GM19397 (cell line): Measurements from ENCODE around the gene RETREG1.

Experiments used
- ATAC-seq: cut with Tn5 transposase; IDR thresholded peaks from one replicate; pipeline ENCODE4 v1.9.1; 2021; ENCODE audit warnings: mild to moderate bottlenecking, moderate library complexity; ENCODE audit not compliant: unreplicated experiment

Gene RETREG1

GRCh38 chr5:16531063-16531648, 85.6 kb downstream of the RETREG1 start:
- ATAC-seq, result no peak

- ATAC-seq, result no peak
Measured at GRCh38 chr5:16529306-16529705, 87.5 kb downstream of the RETREG1 start.

GRCh38 chr5:16528382-16529110, 88.3 kb downstream of the RETREG1 start:
- no peak for ATAC-seq

GRCh38 chr5:16525651-16526050, 91.1 kb downstream of the RETREG1 start:
- no peak for ATAC-seq

DNA sequence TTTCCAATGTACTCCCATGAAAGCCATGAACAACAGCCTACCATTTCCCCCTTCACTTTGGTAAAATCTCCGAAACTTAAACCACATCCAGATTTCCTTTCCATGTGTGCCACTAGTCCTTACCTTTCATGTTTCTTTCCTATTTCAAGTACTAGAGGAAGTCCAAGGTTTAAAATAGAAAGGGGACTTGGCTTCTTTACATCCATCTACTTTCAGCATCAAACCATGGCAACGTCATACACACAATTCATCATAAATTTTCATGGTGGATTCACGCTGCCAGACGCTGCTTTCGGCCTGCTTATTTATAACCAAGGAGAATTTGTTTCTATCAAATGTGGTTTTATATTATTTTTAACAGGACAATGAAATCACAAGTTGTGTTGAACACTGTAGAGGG, 92.5 kb downstream of the RETREG1 start:
- no peak for ATAC-seq

DNA sequence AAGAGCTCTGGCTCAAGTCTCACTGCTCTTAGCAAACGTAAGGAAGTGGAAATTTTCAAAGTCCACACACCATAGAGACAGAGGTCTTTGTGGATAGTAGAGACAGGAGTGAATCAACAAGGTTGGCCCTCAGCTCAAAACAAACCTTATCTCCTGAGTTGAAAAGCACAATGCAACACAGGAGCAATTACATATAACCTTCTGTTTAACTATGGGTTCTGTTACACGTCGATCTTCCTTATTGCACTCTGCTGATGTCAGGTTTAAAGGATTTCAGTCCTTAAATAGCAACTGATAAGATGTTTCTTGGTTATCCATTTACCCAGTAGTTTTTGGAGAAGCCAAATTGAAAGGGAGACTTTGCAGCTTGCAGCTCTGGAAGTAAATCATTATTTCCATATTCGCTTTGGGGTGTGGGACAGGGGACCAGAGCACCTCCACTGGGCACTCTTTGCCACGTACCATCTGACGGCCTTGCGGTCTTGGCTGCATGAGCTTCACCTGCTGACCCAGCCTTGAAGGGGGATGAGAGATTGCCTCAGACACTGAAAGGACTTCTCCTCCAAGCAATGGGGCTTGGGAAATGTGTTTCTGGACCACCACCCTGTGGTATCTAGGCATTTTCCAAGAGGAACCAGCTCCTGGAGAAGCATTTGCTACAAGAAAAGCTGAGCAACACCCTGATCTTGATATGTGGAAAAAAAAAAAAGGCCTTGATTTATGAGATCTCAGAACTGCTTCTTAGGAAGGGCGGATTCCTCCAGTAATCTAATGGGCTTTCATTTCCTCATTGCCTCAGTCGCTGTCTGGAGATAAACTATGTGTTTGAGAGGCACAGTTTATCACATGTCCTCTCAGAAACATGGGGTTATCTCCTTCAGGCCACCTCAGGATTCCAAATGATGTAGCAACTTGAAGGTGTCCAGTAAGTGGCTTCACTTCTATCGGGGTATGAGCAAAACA, 95.0 kb downstream of the RETREG1 start:
- no peak for ATAC-seq

GRCh38 chr5:16520841-16521240, 96.0 kb downstream of the RETREG1 start:
- ATAC-seq, result no peak

DNA sequence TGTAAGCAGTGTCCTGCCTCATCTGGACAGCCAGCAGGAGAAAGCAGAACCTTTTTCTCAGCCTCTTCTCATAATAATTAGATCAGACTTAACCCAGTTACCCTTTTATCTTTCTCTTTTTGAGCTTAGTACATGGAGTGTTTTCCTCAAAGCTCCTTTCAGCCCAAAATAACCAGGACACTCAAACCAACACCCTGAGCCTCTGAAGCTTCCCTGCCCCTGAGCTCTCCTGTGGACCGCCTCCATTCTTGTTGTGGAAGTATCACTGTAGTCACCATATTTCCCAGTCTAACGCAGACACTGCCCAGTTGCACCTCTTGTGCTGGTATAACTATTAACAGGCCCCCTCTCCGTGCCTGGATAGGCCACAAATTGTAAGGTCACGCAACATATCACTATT, 97.4 kb downstream of the RETREG1 start:
- no peak for ATAC-seq

DNA sequence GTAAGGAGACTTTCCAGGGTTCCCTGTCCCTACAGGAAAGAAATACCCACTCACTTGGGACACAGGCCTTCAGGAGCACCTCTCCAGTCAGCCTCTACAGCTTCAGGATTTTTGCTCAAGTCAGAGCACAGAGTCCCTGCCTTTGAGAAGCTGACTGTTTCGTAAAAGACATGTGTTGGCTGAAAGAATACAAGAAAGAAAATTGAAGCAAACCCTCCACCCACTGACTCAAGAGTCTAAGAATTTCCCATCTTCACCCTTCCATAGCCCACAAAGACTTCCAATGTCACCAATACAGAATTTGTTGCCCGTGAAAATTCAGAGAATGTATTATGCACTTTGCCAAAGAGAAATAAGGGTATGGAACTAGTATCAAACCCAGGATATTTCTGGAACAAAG, 98.2 kb downstream of the RETREG1 start:
- ATAC-seq, result no peak

DNA sequence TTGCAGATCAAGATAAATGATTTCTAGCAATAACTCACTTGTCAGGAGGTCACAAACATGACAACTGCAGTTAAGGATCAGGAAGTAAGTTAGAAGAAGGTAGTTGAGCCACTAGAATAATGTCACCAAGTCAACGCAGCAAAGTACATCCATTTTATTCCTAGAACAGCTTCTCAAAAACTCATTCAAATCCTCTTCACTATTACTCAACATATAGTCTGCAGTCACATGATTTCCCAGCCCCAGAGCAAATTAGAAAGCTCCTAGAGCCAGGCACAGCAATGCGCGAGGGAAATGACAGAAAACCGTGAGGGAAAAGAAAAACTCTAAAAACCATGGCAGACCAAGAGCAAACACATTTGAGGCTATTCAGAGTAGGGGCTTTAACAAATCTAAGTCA, 101.3 kb downstream of the RETREG1 start:
- no peak for ATAC-seq

DNA sequence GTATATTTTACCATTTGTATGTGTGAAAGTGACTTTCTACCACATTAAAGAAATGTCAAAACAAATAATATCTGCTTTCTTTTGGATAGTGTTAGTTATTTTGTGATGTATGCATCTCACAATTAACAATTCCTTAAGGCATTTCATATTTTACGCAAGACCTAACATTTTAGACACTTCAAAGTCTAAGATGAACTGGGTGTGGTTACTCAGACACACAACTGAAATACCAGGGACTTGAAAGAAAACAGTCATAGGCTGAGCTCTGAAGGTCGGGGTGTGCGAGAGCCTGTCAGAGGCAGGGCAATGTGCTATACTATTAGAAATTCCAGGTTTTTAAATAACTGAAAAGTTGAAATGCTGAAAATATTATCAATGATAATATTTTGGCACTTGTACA, 106.7 kb downstream of the RETREG1 start:
- no peak for ATAC-seq

DNA sequence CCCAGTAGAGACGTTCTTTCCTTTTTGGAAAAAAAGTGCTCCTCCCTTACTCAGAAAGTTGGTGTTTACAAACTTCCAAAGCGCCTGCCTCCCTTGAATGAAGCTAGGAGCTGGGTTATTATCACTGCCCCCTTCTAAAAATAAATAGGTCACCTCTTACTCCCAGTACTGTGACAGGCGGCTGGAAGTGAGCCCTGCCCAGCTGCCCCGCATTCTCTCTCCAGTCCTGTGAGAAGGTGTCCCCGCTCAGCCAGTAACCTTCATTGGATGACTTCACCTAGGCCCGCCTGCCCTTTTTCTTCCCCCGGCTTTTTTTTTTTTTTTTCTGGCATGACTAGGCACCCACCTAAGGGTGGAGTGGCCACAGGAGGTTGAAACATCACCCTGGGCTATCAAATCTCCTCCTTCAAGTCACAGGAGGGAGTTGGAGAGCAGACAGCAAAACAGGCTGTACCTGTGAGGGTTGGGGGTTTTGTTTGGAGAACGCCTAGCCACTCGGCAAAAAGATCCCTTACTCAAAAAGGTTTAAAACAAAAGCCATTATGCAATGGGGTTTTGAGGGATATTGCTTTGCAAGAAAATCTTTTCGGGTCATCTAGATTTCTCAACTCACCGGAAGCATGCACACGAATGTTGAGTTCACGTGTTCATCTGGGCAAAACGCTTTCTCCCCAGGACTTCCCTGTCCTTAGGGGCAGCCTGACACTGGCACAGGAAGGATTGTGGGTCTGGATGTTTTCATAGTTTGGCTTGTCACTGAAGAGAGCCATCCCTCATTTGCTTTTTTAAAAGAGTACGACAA, 107.9 kb downstream of the RETREG1 start:
- ATAC-seq, result no peak

DNA sequence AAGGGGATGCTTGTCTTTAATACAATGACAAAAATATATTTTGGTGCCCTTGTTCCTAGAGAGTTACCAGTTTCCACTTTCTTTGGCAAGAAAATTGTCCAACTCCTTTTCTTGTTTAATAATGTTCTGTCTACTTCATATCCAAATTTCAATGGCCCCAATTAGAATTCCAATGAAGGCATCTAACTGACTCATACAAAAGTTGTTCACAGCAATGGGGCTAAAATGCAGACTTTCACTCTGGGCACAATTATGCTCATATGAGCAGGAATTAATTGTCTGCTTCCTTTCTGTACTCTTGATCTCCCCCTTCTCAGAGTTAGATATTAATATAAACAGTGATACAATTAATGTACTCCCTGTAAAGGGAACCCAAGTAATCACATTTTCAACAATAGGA, 109.1 kb downstream of the RETREG1 start:
- no peak for ATAC-seq

DNA sequence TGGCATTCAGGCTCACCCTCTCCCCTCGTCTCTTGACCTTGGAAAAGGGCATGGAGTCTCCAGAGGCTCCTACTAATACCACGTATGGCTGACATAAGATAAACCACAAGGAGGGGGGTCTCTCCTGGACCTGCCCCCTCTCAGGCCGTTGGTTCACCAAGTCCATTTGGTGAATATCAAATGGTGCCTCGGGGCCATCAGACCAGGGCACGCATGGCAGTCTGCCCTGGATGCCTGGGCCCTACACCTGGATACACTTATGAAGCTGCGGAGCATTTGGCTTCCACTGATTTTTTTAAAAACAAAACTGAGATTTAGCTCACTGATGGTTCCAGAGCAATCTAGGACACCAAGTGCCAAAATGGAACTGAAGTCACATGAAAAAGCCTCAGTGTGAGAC, 110.9 kb downstream of the RETREG1 start:
- no peak for ATAC-seq

GRCh38 chr5:16505140-16505891, 111.5 kb downstream of the RETREG1 start:
- ATAC-seq, result no peak

DNA sequence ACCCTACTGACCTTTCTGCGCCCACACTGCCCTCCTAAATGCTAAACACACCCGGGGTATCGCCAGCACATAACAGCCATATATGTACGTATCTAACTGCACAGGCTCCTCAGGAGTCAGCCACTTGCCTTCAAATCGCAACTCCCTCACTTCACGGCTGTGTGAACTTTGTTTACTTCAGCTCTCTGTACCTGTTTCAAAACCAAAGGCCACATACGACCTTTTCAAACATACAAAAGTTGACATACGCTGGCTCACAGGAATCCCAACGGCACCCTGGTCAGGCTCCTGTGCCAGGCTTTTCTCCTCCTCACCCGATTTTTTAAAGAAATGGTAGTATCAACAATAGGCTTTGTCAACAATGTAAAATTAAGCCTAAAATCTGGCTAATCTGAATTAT, 112.2 kb downstream of the RETREG1 start:
- no peak for ATAC-seq

GRCh38 chr5:16502866-16503265, 113.9 kb downstream of the RETREG1 start:
- no peak for ATAC-seq

DNA sequence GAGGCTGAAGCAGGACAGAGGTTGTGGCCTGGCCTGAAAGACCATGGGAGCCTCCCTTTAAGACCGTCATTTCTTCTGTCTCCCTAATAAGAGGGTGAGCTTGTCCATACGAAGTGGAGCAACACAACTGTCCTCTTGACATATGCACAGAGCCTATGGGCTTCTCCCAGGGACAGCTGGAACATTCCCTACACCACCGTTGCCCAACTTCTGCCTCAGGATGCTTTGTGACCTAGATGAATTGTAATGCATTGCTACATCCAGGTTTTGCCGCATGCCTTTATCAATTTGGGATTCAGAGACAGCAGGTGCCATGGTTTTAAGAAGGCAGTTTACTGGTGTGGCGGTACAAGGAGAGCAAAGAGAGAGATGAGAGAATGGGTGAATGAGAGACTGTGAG, 116.8 kb downstream of the RETREG1 start:
- no peak for ATAC-seq

- no peak for ATAC-seq
Measured at GRCh38 chr5:16497546-16497945, 119.3 kb downstream of the RETREG1 start.

- no peak for ATAC-seq
Measured at GRCh38 chr5:16493261-16493660, 123.5 kb downstream of the RETREG1 start.
